Right lobe of liver (tissue), 4 donors: ENCODE measurements around the gene MBP.

Experiments used
- POLR2A ChIP-seq: fragments of 450-650 bp; IDR thresholded peaks from one replicate; pipeline ENCODE4 v1.6.1; 2017; ENCODE audit warnings: antibody characterized with exemption, mild to moderate bottlenecking
- TF ChIP-seq, protein P1 (sequence below), 4 donors: fragments of 200-600 bp in 3 of 4; fragments of 450-650 bp in 1 of 4; IDR thresholded peaks; one replicate each; pipeline versions ENCODE4 v1.5.1 to v1.8.0; 2016 to 2022; ENCODE audit warnings: antibody characterized with exemption in 4 of 4, mild to moderate bottlenecking in 2 of 4
- donor health status: DM: no; HTN: no; CAD: no.
- donor health status: DM: no; HTN: no; CAD: no.
- donor health status: DM: no; HTN: yes; CAD: no.

DNA sequence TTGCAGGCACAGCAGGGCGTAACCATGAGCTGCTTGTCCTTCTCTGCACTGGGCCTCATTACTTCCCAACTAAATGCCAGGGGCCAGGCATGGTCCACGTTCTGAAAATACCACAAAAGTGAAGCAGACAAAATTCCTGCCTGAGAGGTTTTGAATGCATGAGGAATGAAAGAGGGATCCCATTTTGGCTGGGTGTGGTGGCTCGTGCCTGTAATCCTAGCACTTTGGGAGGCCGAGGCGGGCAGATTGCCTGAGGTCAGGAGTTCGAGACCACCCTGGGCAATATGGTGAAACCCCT, 139.5 kb downstream of the MBP start:
- TF ChIP-seq, protein P1, sequence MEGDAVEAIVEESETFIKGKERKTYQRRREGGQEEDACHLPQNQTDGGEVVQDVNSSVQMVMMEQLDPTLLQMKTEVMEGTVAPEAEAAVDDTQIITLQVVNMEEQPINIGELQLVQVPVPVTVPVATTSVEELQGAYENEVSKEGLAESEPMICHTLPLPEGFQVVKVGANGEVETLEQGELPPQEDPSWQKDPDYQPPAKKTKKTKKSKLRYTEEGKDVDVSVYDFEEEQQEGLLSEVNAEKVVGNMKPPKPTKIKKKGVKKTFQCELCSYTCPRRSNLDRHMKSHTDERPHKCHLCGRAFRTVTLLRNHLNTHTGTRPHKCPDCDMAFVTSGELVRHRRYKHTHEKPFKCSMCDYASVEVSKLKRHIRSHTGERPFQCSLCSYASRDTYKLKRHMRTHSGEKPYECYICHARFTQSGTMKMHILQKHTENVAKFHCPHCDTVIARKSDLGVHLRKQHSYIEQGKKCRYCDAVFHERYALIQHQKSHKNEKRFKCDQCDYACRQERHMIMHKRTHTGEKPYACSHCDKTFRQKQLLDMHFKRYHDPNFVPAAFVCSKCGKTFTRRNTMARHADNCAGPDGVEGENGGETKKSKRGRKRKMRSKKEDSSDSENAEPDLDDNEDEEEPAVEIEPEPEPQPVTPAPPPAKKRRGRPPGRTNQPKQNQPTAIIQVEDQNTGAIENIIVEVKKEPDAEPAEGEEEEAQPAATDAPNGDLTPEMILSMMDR (IDR thresholded peaks at IDR 0.05) = no peak
- no peak for TF ChIP-seq POLR2A
